CD14-positive monocyte (primary cell): ENCODE measurements around the gene PPP6R3. TPM values are rescaled to one million over a fixed set of nuclear protein-coding genes. Genes with fewer than 3 reads are reported as not detected.

Experiments used
- DNase-seq, 3 donors: peaks; one replicate each; pipeline ENCODE4 v3.0.0-alpha.2; 2011 to 2022
- H2AFZ ChIP-seq: 2 replicates; pipeline ENCODE4 v1.6.0; 2012; ENCODE audit warnings: mild to moderate bottlenecking, low read depth, low read length, inconsistent platforms; ENCODE audit not compliant: insufficient read depth, poor library complexity, severe bottlenecking
- H3K27ac ChIP-seq, 2 donors: 1 replicate in 1 of 2; 2 replicates in 1 of 2; pipeline ENCODE4 v1.5.1; 2012 to 2013; ENCODE audit warnings: low read length in 2 of 2, control low read depth in 1 of 2, inconsistent platforms in 1 of 2, low read depth in 1 of 2, mild to moderate bottlenecking in 1 of 2
- H3K27me3 ChIP-seq, 2 donors: one replicate each; pipeline versions ENCODE4 v1.6.0 to v1.6.1; 2011 to 2013; ENCODE audit warnings: low read length in 2 of 2; ENCODE audit not compliant: control insufficient read depth in 2 of 2, insufficient read depth in 2 of 2
- H3K36me3 ChIP-seq, 2 donors: replicated peaks in 1 of 2; 1 replicate in 1 of 2; 2 replicates in 1 of 2; pipeline versions ENCODE4 v1.5.1 to v1.6.1; 2012 to 2013; ENCODE audit warnings: low read length in 2 of 2, control low read depth in 1 of 2, inconsistent platforms in 1 of 2, mild to moderate bottlenecking in 1 of 2; ENCODE audit not compliant: insufficient read depth in 2 of 2, control insufficient read depth in 1 of 2
- H3K4me1 ChIP-seq, 2 donors: 1 replicate in 1 of 2; 2 replicates in 1 of 2; pipeline versions ENCODE4 v1.5.1 to v1.6.1; 2012 to 2013; ENCODE audit warnings: low read length in 2 of 2, control low read depth in 1 of 2, inconsistent platforms in 1 of 2, mild to moderate bottlenecking in 1 of 2, moderate library complexity in 1 of 2; ENCODE audit not compliant: insufficient read depth in 2 of 2, control insufficient read depth in 1 of 2
- H3K4me2 ChIP-seq: replicated peaks from 2 replicates; pipeline ENCODE3; 2012; ENCODE audit warnings: low read length, moderate library complexity, mild to moderate bottlenecking; ENCODE audit not compliant: poor library complexity, severe bottlenecking; ENCODE audit errors: extremely low read depth
- H3K4me3 ChIP-seq, 3 experiments: fragments of 200-600 bp in 1 of 3; sonication (generic) in 1 of 3; replicated peaks in 1 of 3; 1 replicate in 2 of 3; 2 replicates in 1 of 3; pipeline ENCODE4 v1.5.1; 2011 to 2013; ENCODE audit warnings: low read length in 3 of 3, mild to moderate bottlenecking in 3 of 3, control low read depth in 2 of 3, low read depth in 2 of 3, inconsistent platforms in 1 of 3, moderate library complexity in 1 of 3
- H3K79me2 ChIP-seq: 2 replicates; pipeline ENCODE4 v1.6.0; 2012; ENCODE audit warnings: mild to moderate bottlenecking, control low read depth, inconsistent platforms, low read length, moderate library complexity; ENCODE audit not compliant: insufficient read depth
- H3K9ac ChIP-seq: 2 replicates; pipeline ENCODE4 v1.6.0; 2017; ENCODE audit warnings: low read length, mild to moderate bottlenecking; ENCODE audit not compliant: insufficient read depth, poor library complexity, severe bottlenecking
- H3K9me3 ChIP-seq, 2 donors: replicated peaks in 1 of 2; 1 replicate in 1 of 2; 2 replicates in 1 of 2; pipeline versions ENCODE4 v1.5.1 to v1.6.1; 2012 to 2013; ENCODE audit warnings: low read length in 2 of 2, control low read depth in 1 of 2; ENCODE audit not compliant: control insufficient read depth in 1 of 2, insufficient read depth in 1 of 2
- H4K20me1 ChIP-seq: 2 replicates; pipeline ENCODE4 v1.6.0; 2012; ENCODE audit warnings: mild to moderate bottlenecking, low read length, control low read depth, moderate library complexity; ENCODE audit not compliant: insufficient read depth
- H3K27ac Mint-ChIP-seq, 7 donors: one replicate each; pipeline ENCODE4 v1.8.0; 2020; ENCODE audit warnings: mild to moderate bottlenecking in 7 of 7, mixed read lengths in 7 of 7, moderate library complexity in 6 of 7, inconsistent platforms in 2 of 7
- H3K27me3 Mint-ChIP-seq, 3 donors: one replicate each; pipeline ENCODE4 v1.8.0; 2021 to 2022; ENCODE audit warnings: low read depth in 3 of 3, mild to moderate bottlenecking in 3 of 3, mixed read lengths in 3 of 3, moderate library complexity in 3 of 3, inconsistent platforms in 1 of 3
- H3K36me3 Mint-ChIP-seq, 2 donors: one replicate each; pipeline ENCODE4 v1.8.0; 2020; ENCODE audit warnings: mixed read lengths in 2 of 2, inconsistent platforms in 1 of 2, mild to moderate bottlenecking in 1 of 2
- H3K4me1 Mint-ChIP-seq: one replicate; pipeline ENCODE4 v1.8.0; 2020; ENCODE audit warnings: mild to moderate bottlenecking, mixed read lengths
- H3K4me3 Mint-ChIP-seq, 2 donors: one replicate each; pipeline ENCODE4 v1.8.0; 2020; ENCODE audit warnings: mild to moderate bottlenecking in 2 of 2, mixed read lengths in 2 of 2, moderate library complexity in 1 of 2
- H3K9me3 Mint-ChIP-seq, 7 donors: one replicate each; pipeline ENCODE4 v1.8.0; 2020 to 2022; ENCODE audit warnings: mixed read lengths in 7 of 7, mild to moderate bottlenecking in 6 of 7, moderate library complexity in 6 of 7, inconsistent platforms in 2 of 7
- CTCF ChIP-seq: fragments of 200-600 bp; IDR thresholded peaks from one replicate; pipeline ENCODE4 v1.8.0; 2022; ENCODE audit warnings: antibody characterized with exemption, mild to moderate bottlenecking
- WGBS: methylation state at CpG from one replicate; pipeline ENCODE4 v1.1.5; 2013; ENCODE audit warnings: missing lambda C conversion rate; ENCODE audit not compliant: insufficient coverage; 5-methylcytosine and 5-hydroxymethylcytosine counted together
- intact Hi-C, 2 donors: fragments of 100-400 bp; cut with micrococcal nuclease; formaldehyde crosslinking; loops; one replicate each; pipeline versions ENCODE4 v1.15.0 to v1.15.1; 2023
- polyA plus RNA-seq, 3 donors: library from polyadenylated mRNA; depleted of rRNA in 1 of 3; unstranded in 2 of 3; stranded (reverse) in 1 of 3; fragments of 300-500 nt in 2 of 3; fragments of >200 nt in 1 of 3; fragmentation: Illumina TruSeq in 2 of 3; gene quantifications; 1 replicate in 2 of 3; 2 replicates in 1 of 3; pipeline ENCODE4 v1.2.3, GENCODE V29; 2012 to 2021

The PPP6R3 gene
- polyA plus RNA-seq, 3 donors: 22.9 to 39.4 (median 38.1) TPM

GRCh38 chr11:68479390-68479789, 18.8 kb downstream of the PPP6R3 start:
- Histone ChIP-seq H3K9ac (no peak overlapping the region), H3K27me3 (no peaks in the 10 kb centered on the region), H3K27ac (no peak overlapping the region), H3K4me3 (no peak overlapping the region), H3K9me3 (no peaks in the 10 kb centered on the region), H2AFZ (no peak overlapping the region), H3K4me2 (no peak overlapping the region), H3K36me3 (peaks cover 0 to 5% of the 10 kb centered on the region in 2 donors), H3K79me2 (peaks cover 95% of the 10 kb centered on the region), H3K4me1 (no peaks in the 10 kb centered on the region), H4K20me1 (peaks cover 91% of the 10 kb centered on the region)
- H3K36me3 Mint-ChIP-seq: peaks cover 6 to 9% of the 10 kb centered on the region in 2 donors
- peaks cover 17% of the 10 kb centered on the region for H3K4me1 Mint-ChIP-seq
- peak overlapping the region in 2 of 7 donors; percentile 15 to 81 for H3K27ac Mint-ChIP-seq
- no peak for TF ChIP-seq CTCF
- whole genome bisulfite sequencing: no CpG with 5 or more reads among the region's 3 CpGs
- peaks cover 0 to 3% (median 0%) of the 10 kb centered on the region in 7 donors for H3K9me3 Mint-ChIP-seq
- H3K27me3 Mint-ChIP-seq: no peaks in the 10 kb centered on the region
- intact Hi-C loops: no loop called here
- no peak overlapping the region for H3K4me3 Mint-ChIP-seq
- no peak for DNase-seq

- H3K27ac ChIP-seq: no peak overlapping the region
- H3K9me3 ChIP-seq: no peaks in the 10 kb centered on the region
- Mint-ChIP-seq H3K9me3 (peaks cover 0 to 2% (median 0%) of the 10 kb centered on the region in 7 donors), H3K4me1 (peaks cover 17% of the 10 kb centered on the region), H3K27ac (no peak overlapping the region), H3K4me3 (no peak overlapping the region), H3K36me3 (peaks cover 6 to 9% of the 10 kb centered on the region in 2 donors), H3K27me3 (no peaks in the 10 kb centered on the region)
- H3K9ac ChIP-seq: no peak overlapping the region
- peaks cover 95% of the 10 kb centered on the region for H3K79me2 ChIP-seq
- no peak for TF ChIP-seq CTCF
- H3K27me3 ChIP-seq: no peaks in the 10 kb centered on the region
- no peak overlapping the region for H2AFZ ChIP-seq
- no peak overlapping the region for H3K4me2 ChIP-seq
- DNase-seq: no peak
- no peak overlapping the region for H3K4me3 ChIP-seq
- H3K4me1 ChIP-seq: no peaks in the 10 kb centered on the region
- peaks cover 0 to 5% of the 10 kb centered on the region in 2 donors for H3K36me3 ChIP-seq
- WGBS: 100% methylated on average over 1 of the region's 2 CpGs
- peaks cover 93% of the 10 kb centered on the region for H4K20me1 ChIP-seq
- intact Hi-C loops: no loop called here
These were observed 19.6 kb downstream of the PPP6R3 start for GRCh38 chr11:68480193-68480592.
